ENCODE data around the gene MCOLN1. TPM values are rescaled to one million over a fixed set of nuclear protein-coding genes. Genes with fewer than 3 reads are reported as not detected.

Gene MCOLN1
- polyA plus RNA-seq, 1 donor (not counting 4 experiments of a cell fraction or from before 2014, with no cell fraction given): 14.0 TPM

DNA sequence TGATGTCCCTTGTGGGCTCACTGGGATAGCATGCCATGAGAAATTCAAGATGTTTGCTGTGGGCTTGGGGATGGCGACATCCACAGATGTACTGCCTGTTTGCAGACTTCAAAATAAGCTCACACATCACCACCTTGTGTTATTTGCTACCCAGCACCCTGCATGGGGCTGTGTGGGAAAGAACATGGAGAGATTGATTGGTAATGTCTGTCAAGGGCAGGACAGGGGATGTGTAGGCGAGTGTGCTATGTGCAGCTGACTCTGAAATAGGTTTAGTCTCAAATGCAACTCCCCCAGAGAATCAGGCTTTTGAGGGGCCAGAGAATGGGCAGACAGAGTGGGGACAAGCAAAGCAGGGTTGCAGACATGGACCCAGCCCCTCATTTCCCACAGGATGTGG lies 37.8 kb downstream of the MCOLN1 start:
- no peaks in the 10 kb centered on the region for H3K9me3 ChIP-seq (ENCODE audit: control insufficient read depth, low read depth, low read length)
- no peak overlapping the region for H3K4me2 ChIP-seq (ENCODE audit: control insufficient read depth, extremely low read depth, insufficient read depth, low read depth, low read length)
- no peak overlapping the region for H2AFZ ChIP-seq (ENCODE audit: control insufficient read depth, low read length)
- H3K9me1 ChIP-seq (ENCODE audit: control insufficient read depth, extremely low read depth, insufficient read depth, low read length): no peaks in the 10 kb centered on the region
- no peak for DNase-seq (ENCODE audit: low read depth, low spot score)
- H4K20me1 ChIP-seq (ENCODE audit: control insufficient read depth, extremely low read depth, insufficient read depth, low read length): no peaks in the 10 kb centered on the region
- no peaks in the 10 kb centered on the region for H3K4me1 ChIP-seq (ENCODE audit: control insufficient read depth, extremely low read depth, insufficient read depth, low read length)
- dilution Hi-C loops (cut with MboI; ENCODE audit: extremely low pct_ligation_motif_present, low sequenced_read_pairs): no loop called here
- TF ChIP-seq, protein P1, sequence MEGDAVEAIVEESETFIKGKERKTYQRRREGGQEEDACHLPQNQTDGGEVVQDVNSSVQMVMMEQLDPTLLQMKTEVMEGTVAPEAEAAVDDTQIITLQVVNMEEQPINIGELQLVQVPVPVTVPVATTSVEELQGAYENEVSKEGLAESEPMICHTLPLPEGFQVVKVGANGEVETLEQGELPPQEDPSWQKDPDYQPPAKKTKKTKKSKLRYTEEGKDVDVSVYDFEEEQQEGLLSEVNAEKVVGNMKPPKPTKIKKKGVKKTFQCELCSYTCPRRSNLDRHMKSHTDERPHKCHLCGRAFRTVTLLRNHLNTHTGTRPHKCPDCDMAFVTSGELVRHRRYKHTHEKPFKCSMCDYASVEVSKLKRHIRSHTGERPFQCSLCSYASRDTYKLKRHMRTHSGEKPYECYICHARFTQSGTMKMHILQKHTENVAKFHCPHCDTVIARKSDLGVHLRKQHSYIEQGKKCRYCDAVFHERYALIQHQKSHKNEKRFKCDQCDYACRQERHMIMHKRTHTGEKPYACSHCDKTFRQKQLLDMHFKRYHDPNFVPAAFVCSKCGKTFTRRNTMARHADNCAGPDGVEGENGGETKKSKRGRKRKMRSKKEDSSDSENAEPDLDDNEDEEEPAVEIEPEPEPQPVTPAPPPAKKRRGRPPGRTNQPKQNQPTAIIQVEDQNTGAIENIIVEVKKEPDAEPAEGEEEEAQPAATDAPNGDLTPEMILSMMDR (optimal IDR thresholded peaks at IDR 0.05 in 1 of 3, IDR thresholded peaks at IDR 0.05 in 1 of 3, conservative IDR thresholded peaks at IDR 0.05 in 1 of 3; ENCODE audit: extremely low read depth in 1 of 3, insufficient read depth in 2 of 3, low read length in 3 of 3): no peak
- no peak for TF ChIP-seq EZH2 (IDR thresholded peaks at IDR 0.05; ENCODE audit: low read length)
- H3K27ac ChIP-seq (ENCODE audit: control insufficient read depth, insufficient read depth, low read length): no peak overlapping the region
- no peak for FAIRE-seq
- no peak overlapping the region for H3K9ac ChIP-seq (ENCODE audit: control insufficient read depth, extremely low read depth, insufficient read depth, low read length)
- H3K4me3 ChIP-seq (ENCODE audit: control insufficient read depth in 2 of 3, extremely low read depth in 1 of 3, insufficient read depth in 2 of 3, low read depth in 1 of 3, low read length in 3 of 3): no peak overlapping the region
- H3K36me3 ChIP-seq (ENCODE audit: control insufficient read depth in 2 of 2, extremely low read depth in 1 of 2, insufficient read depth in 2 of 2, low read length in 2 of 2): peaks cover 14 to 33% of the 10 kb centered on the region in 2 experiments
- H3K27me3 ChIP-seq (ENCODE audit: control insufficient read depth, extremely low read depth, insufficient read depth, low read length): no peaks in the 10 kb centered on the region
- no peaks in the 10 kb centered on the region for H3K79me2 ChIP-seq (ENCODE audit: control insufficient read depth, insufficient read depth, low read length)

DNA sequence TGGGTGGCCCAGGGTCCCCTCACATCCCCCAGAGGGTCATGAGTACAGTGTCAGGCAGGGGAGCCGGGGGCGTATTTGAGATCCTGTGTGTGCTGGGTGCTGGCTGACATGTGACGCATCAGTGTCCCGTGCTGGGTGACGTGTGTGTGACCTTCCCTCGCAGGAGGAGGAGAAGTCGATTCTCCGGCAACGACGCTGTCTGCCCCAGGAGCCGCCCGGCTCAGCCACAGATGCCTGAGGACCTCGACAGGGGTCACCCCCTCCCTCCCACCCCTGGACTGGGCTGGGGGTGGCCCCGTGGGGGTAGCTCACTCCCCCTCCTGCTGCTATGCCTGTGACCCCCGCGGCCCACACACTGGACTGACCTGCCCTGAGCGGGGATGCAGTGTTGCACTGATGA lies 38.9 kb downstream of the MCOLN1 start:
- dilution Hi-C loops (cut with MboI; ENCODE audit: extremely low pct_ligation_motif_present, low sequenced_read_pairs): no loop called here
- peaks cover 11 to 26% of the 10 kb centered on the region in 2 experiments for H3K36me3 ChIP-seq (ENCODE audit: control insufficient read depth in 2 of 2, extremely low read depth in 1 of 2, insufficient read depth in 2 of 2, low read length in 2 of 2)
- H4K20me1 ChIP-seq (ENCODE audit: control insufficient read depth, extremely low read depth, insufficient read depth, low read length): no peaks in the 10 kb centered on the region
- H3K4me1 ChIP-seq (ENCODE audit: control insufficient read depth, extremely low read depth, insufficient read depth, low read length): no peaks in the 10 kb centered on the region
- no peak overlapping the region for H3K4me3 ChIP-seq (ENCODE audit: control insufficient read depth in 2 of 3, extremely low read depth in 1 of 3, insufficient read depth in 2 of 3, low read depth in 1 of 3, low read length in 3 of 3)
- DNase-seq (ENCODE audit: low read depth, low spot score): no peak
- H3K9ac ChIP-seq (ENCODE audit: control insufficient read depth, extremely low read depth, insufficient read depth, low read length): no peak overlapping the region
- no peak overlapping the region for H3K27ac ChIP-seq (ENCODE audit: control insufficient read depth, insufficient read depth, low read length)
- H3K9me1 ChIP-seq (ENCODE audit: control insufficient read depth, extremely low read depth, insufficient read depth, low read length): no peaks in the 10 kb centered on the region
- no peak for TF ChIP-seq EZH2 (IDR thresholded peaks at IDR 0.05; ENCODE audit: low read length)
- TF ChIP-seq, protein P1 (optimal IDR thresholded peaks at IDR 0.05 in 1 of 3, IDR thresholded peaks at IDR 0.05 in 1 of 3, conservative IDR thresholded peaks at IDR 0.05 in 1 of 3; ENCODE audit: extremely low read depth in 1 of 3, insufficient read depth in 2 of 3, low read length in 3 of 3): no peak
- H2AFZ ChIP-seq (ENCODE audit: control insufficient read depth, low read length): no peak overlapping the region
- no peaks in the 10 kb centered on the region for H3K9me3 ChIP-seq (ENCODE audit: control insufficient read depth, low read depth, low read length)
- no peak for FAIRE-seq
- H3K4me2 ChIP-seq (ENCODE audit: control insufficient read depth, extremely low read depth, insufficient read depth, low read depth, low read length): no peak overlapping the region
- no peaks in the 10 kb centered on the region for H3K79me2 ChIP-seq (ENCODE audit: control insufficient read depth, insufficient read depth, low read length)
- no peaks in the 10 kb centered on the region for H3K27me3 ChIP-seq (ENCODE audit: control insufficient read depth, extremely low read depth, insufficient read depth, low read length)

All from keratinocyte (primary cell).